LNCAP (cell line): ENCODE data around the gene APLP1.

Experiments used
- CTCF ChIP-seq: fragments of 450-650 bp; IDR thresholded peaks from 2 replicates; pipeline ENCODE4 v1.5.1; 2017; ENCODE audit warnings: mild to moderate bottlenecking

APLP1 gene

GRCh38 chr19:35899547-35900214, 31.3 kb downstream of the APLP1 start:
- TF ChIP-seq CTCF: no peak

GRCh38 chr19:35901055-35901644, 32.8 kb downstream of the APLP1 start:
- no peak for TF ChIP-seq CTCF

GRCh38 chr19:35901854-35902661, 33.7 kb downstream of the APLP1 start, which contains the start of gene HCST:
Gene HCST (plus strand): TSS chr19:35902529. CDS start chr19:35902594, 65 bp downstream.
- no peak for TF ChIP-seq CTCF

- TF ChIP-seq CTCF: no peak
Measured at GRCh38 chr19:35902870-35903475, 34.6 kb downstream of the APLP1 start.

GRCh38 chr19:35903550-35904179, 35.3 kb downstream of the APLP1 start:
- no peak for TF ChIP-seq CTCF

- TF ChIP-seq CTCF: no peak
Measured at GRCh38 chr19:35904311-35905068, 36.1 kb downstream of the APLP1 start.
